Neural cell (in vitro differentiated cells): ENCODE measurements around the gene KRT39. TPM values are rescaled to one million over a fixed set of nuclear protein-coding genes. Genes with fewer than 3 reads are reported as not detected.

Source experiments
- H2AFZ ChIP-seq: fragments of 200-600, 300-800 bp; sonication (generic), shearing (Covaris generic); 2 replicates; pipeline ENCODE4 v1.6.0; 2014; ENCODE audit warnings: low read depth, mild to moderate bottlenecking, antibody characterized with exemption, low read length, moderate library complexity
- H3F3A ChIP-seq: fragments of 200-600 bp; shearing (Covaris generic); 2 replicates; pipeline ENCODE4 v1.6.1; 2016; ENCODE audit warnings: mild to moderate bottlenecking, moderate library complexity, mixed read lengths, antibody characterized with exemption, low read length; ENCODE audit not compliant: insufficient read depth, poor library complexity, severe bottlenecking
- H3K27ac ChIP-seq: fragments of 200-600, 300-800 bp; sonication (generic), shearing (Covaris generic); 2 replicates; pipeline ENCODE4 v1.5.1; 2014; ENCODE audit warnings: mild to moderate bottlenecking, low read length, moderate library complexity
- H3K27me3 ChIP-seq: fragments of 300-800, 200-600 bp; sonication (generic), shearing (Covaris generic); 2 replicates; pipeline ENCODE4 v1.6.0; 2014; ENCODE audit warnings: mild to moderate bottlenecking, low read depth, low read length, moderate library complexity; ENCODE audit not compliant: insufficient read depth
- H3K36me3 ChIP-seq: fragments of 300-800, 200-600 bp; sonication (generic), shearing (Covaris generic); 2 replicates; pipeline ENCODE4 v1.5.1; 2014; ENCODE audit warnings: mild to moderate bottlenecking, antibody characterized with exemption, low read length, moderate library complexity; ENCODE audit not compliant: insufficient read depth
- H3K4me2 ChIP-seq: fragments of 300-800, 200-600 bp; sonication (generic), shearing (Covaris generic); 2 replicates; pipeline ENCODE4 v1.6.0; 2014; ENCODE audit warnings: mild to moderate bottlenecking, low read length
- H3K4me3 ChIP-seq: fragments of 300-800, 200-600 bp; sonication (generic), shearing (Covaris generic); 2 replicates; pipeline ENCODE4 v1.5.1; 2014; ENCODE audit warnings: mild to moderate bottlenecking, low read length, moderate library complexity
- H3K79me2 ChIP-seq: fragments of 200-600 bp; shearing (Covaris generic); replicated peaks from 2 replicates; pipeline ENCODE4 v1.6.0; 2014; ENCODE audit warnings: mild to moderate bottlenecking, low read length, moderate library complexity; ENCODE audit not compliant: insufficient read depth
- H3K9ac ChIP-seq: fragments of 300-800, 200-600 bp; sonication (generic), shearing (Covaris generic); 2 replicates; pipeline ENCODE4 v1.6.1; 2016; ENCODE audit warnings: mild to moderate bottlenecking, low read length, mixed read lengths
- H3K9me2 ChIP-seq: fragments of 200-600 bp; shearing (Covaris generic); 2 replicates; pipeline ENCODE4 v1.6.1; 2016; ENCODE audit warnings: mild to moderate bottlenecking, low read length, mixed read lengths; ENCODE audit not compliant: insufficient read depth
- H3K9me3 ChIP-seq: fragments of 200-600, 300-800 bp; sonication (generic), shearing (Covaris generic); 2 replicates; pipeline ENCODE4 v1.6.1; 2016; ENCODE audit warnings: mild to moderate bottlenecking, mixed run types, low read length, moderate library complexity, mixed read lengths
- H4K20me1 ChIP-seq: fragments of 200-600 bp; shearing (Covaris generic); 2 replicates; pipeline ENCODE4 v1.6.1; 2016; ENCODE audit warnings: mild to moderate bottlenecking, mixed run types; ENCODE audit not compliant: insufficient read depth
- CTCF ChIP-seq: fragments of 450-650 bp; IDR thresholded peaks from 2 replicates; pipeline ENCODE4 v1.5.1; 2014; ENCODE audit warnings: antibody characterized with exemption, mild to moderate bottlenecking, moderate library complexity; ENCODE audit not compliant: poor library complexity, severe bottlenecking
- EP300 ChIP-seq: fragments of 450-650 bp; conservative IDR thresholded peaks from 2 replicates; pipeline ENCODE4 v1.6.1; 2014; ENCODE audit warnings: antibody characterized with exemption, mild to moderate bottlenecking, moderate library complexity; ENCODE audit not compliant: poor library complexity, severe bottlenecking
- EZH2 ChIP-seq: fragments of 200-600, 300-800 bp; shearing (Covaris generic), sonication (generic); IDR thresholded peaks from 2 replicates; pipeline ENCODE4 v1.6.1; 2014; ENCODE audit warnings: antibody characterized with exemption, low read length, borderline replicate concordance, mild to moderate bottlenecking; ENCODE audit not compliant: insufficient read depth, poor library complexity, severe bottlenecking
- MXI1 ChIP-seq: fragments of 450-650 bp; conservative IDR thresholded peaks from 2 replicates; pipeline ENCODE4 v1.6.1; 2014; ENCODE audit warnings: antibody characterized with exemption, mild to moderate bottlenecking; ENCODE audit not compliant: poor library complexity, severe bottlenecking
- POLR2AphosphoS5 ChIP-seq: IDR thresholded peaks from 2 replicates; pipeline ENCODE4 v1.6.1; 2012
- RAD21 ChIP-seq: fragments of 450-650 bp; conservative IDR thresholded peaks from 2 replicates; pipeline ENCODE4 v1.6.1; 2014; ENCODE audit warnings: antibody characterized with exemption, mild to moderate bottlenecking, moderate library complexity
- REST ChIP-seq: IDR thresholded peaks from 2 replicates; pipeline ENCODE4 v1.6.1; 2012; ENCODE audit warnings: borderline replicate concordance
- SMC3 ChIP-seq: fragments of 450-650 bp; conservative IDR thresholded peaks from 2 replicates; pipeline ENCODE4 v1.6.1; 2014; ENCODE audit warnings: antibody characterized with exemption, mild to moderate bottlenecking, moderate library complexity; ENCODE audit not compliant: poor library complexity
- TAF1 ChIP-seq: IDR thresholded peaks from 2 replicates; pipeline ENCODE4 v1.6.1; 2012; ENCODE audit warnings: low read depth
- polyA minus RNA-seq: library from RNA; depleted of rRNA, polyadenylated mRNA; stranded (reverse); fragments of >200 nt; gene quantifications from 2 replicates; pipeline ENCODE4 v1.2.3, GENCODE V29; 2014
- polyA plus RNA-seq: library from polyadenylated mRNA; depleted of rRNA; stranded (reverse); fragments of >200 nt; gene quantifications from 2 replicates; pipeline ENCODE4 v1.2.3, GENCODE V29; 2014

Gene KRT39
- polyA plus RNA-seq (not detected in 2 replicates), polyA minus RNA-seq (not detected in 2 replicates)

- no peaks in the 10 kb centered on the region for H3K9me3 ChIP-seq
- no peak within 1 kb of the TSS for H2AFZ ChIP-seq
- H3K9me2 ChIP-seq, result no peaks in the 10 kb centered on the region
- no peak within 1 kb of the TSS for H3K4me2 ChIP-seq
- H3K79me2 ChIP-seq, result no peaks in the 10 kb centered on the region
- no peaks in the 10 kb centered on the region for H4K20me1 ChIP-seq
- H3K27me3 ChIP-seq, result no peaks in the 10 kb centered on the region
- no peak within 1 kb of the TSS for H3K4me3 ChIP-seq
- no peaks in the 10 kb centered on the region for H3K36me3 ChIP-seq
- no peak within 1 kb of the TSS for H3K9ac ChIP-seq
- no peaks in the 10 kb centered on the region for H3F3A ChIP-seq
- no peak within 1 kb of the TSS for H3K27ac ChIP-seq
- TF ChIP-seq TAF1, result no peak
Measured at GRCh38 chr17:40966848-40967247, at the start of gene KRT39. TSS of gene KRT39 (minus strand) at chr17:40966948. CDS start at chr17:40966856, 92 bp downstream.

GRCh38 chr17:41015454-41015853, 48.7 kb upstream of the KRT39 start:
- TF ChIP-seq MXI1 (no peak), SMC3 (no peak), POLR2AphosphoS5 (no peak), REST (no peak), EZH2 (no peak), RAD21 (no peak), EP300 (no peak), TAF1 (no peak), CTCF (no peak)
- Histone ChIP-seq H3K4me3 (no peak overlapping the region), H2AFZ (no peak overlapping the region), H3F3A (no peaks in the 10 kb centered on the region), H3K79me2 (no peaks in the 10 kb centered on the region), H3K9me2 (no peaks in the 10 kb centered on the region), H3K4me2 (no peak overlapping the region), H3K27ac (no peak overlapping the region), H3K27me3 (no peaks in the 10 kb centered on the region), H3K36me3 (no peaks in the 10 kb centered on the region), H3K9ac (no peak overlapping the region), H3K9me3 (no peaks in the 10 kb centered on the region), H4K20me1 (no peaks in the 10 kb centered on the region)

- Histone ChIP-seq H3K9ac (no peak overlapping the region), H3F3A (no peaks in the 10 kb centered on the region), H4K20me1 (no peaks in the 10 kb centered on the region), H2AFZ (no peak overlapping the region), H3K27ac (no peak overlapping the region), H3K9me2 (no peaks in the 10 kb centered on the region), H3K79me2 (no peaks in the 10 kb centered on the region), H3K36me3 (no peaks in the 10 kb centered on the region), H3K9me3 (no peaks in the 10 kb centered on the region), H3K4me2 (no peak overlapping the region), H3K4me3 (no peak overlapping the region), H3K27me3 (no peaks in the 10 kb centered on the region)
- TF ChIP-seq SMC3 (no peak), EZH2 (no peak), CTCF (no peak), POLR2AphosphoS5 (no peak), TAF1 (no peak), RAD21 (no peak), REST (no peak), EP300 (no peak), MXI1 (no peak)
Measured at GRCh38 chr17:41013606-41014005, 46.9 kb upstream of the KRT39 start.
